BLaER1 treated with 17β-estradiol and CSF1 and Interleukin-3, amounts not matched to agents 10 nM and 100 nM (cell line): ENCODE measurements around the gene PLD1.

Experiments
- H3K27ac ChIP-seq, 11 experiments: shearing (Covaris generic); formaldehyde crosslinking; 2 replicates each; pipeline ENCODE4 v1.8.1; 2022
- H3K27me3 ChIP-seq, 11 experiments: shearing (Covaris generic); formaldehyde crosslinking; 2 replicates each; pipeline ENCODE4 v1.8.1; 2022
- H3K36me3 ChIP-seq, 11 experiments: shearing (Covaris generic); formaldehyde crosslinking; 2 replicates each; pipeline ENCODE4 v1.8.1; 2022
- H3K4me1 ChIP-seq, 10 experiments: shearing (Covaris generic); formaldehyde crosslinking; 2 replicates each; pipeline ENCODE4 v1.8.1; 2022
- H3K4me2 ChIP-seq, 11 experiments: shearing (Covaris generic); formaldehyde crosslinking; 2 replicates each; pipeline ENCODE4 v1.8.1; 2022
- H3K4me3 ChIP-seq, 10 experiments: shearing (Covaris generic); formaldehyde crosslinking; 2 replicates each; pipeline ENCODE4 v1.8.1; 2022
- H3K9ac ChIP-seq, 11 experiments: shearing (Covaris generic); formaldehyde crosslinking; 2 replicates each; pipeline ENCODE4 v1.8.1; 2022
- H3K9me3 ChIP-seq, 11 experiments: shearing (Covaris generic); formaldehyde crosslinking; replicated peaks in 1 of 11; 2 replicates each; pipeline ENCODE4 v1.8.1; 2022
- H4K20me1 ChIP-seq, 11 experiments: shearing (Covaris generic); formaldehyde crosslinking; 2 replicates each; pipeline ENCODE4 v1.8.1; 2022
- Cebpa-rat ChIP-seq, 11 experiments: shearing (Covaris generic); IDR thresholded peaks; 2 replicates each; pipeline ENCODE4 v1.8.1; 2022

PLD1 gene

GRCh38 chr3:171840811-171841619, 30.7 kb upstream of the PLD1 start:
- peak overlapping the region; percentile 27 to 74 (median 44) for H3K4me2 ChIP-seq
- no peaks in the 10 kb centered on the region for H3K27me3 ChIP-seq
- peaks cover 0 to 14% (median 7%) of the 10 kb centered on the region in 11 experiments; a peak in 8 of 22 replicates for H3K9me3 ChIP-seq
- H3K36me3 ChIP-seq: no peaks in the 10 kb centered on the region
- H4K20me1 ChIP-seq: no peaks in the 10 kb centered on the region
- H3K27ac ChIP-seq: peak overlapping the region in 3 of 11 experiments; percentile 23 to 45 (median 30); a peak in 4 of 22 replicates
- TF ChIP-seq Cebpa-rat (IDR thresholded peaks at IDR 0.05): no peak
- H3K4me3 ChIP-seq: no peak overlapping the region
- H3K9ac ChIP-seq: peak overlapping the region in 1 of 11 experiments; percentile 4; a peak in 1 of 22 replicates
- peaks cover 40 to 77% (median 49%) of the 10 kb centered on the region in 10 experiments for H3K4me1 ChIP-seq

GRCh38 chr3:171840445-171840810, 30.1 kb upstream of the PLD1 start:
- H3K4me2 ChIP-seq: peak overlapping the region; percentile 23 to 74 (median 44)

GRCh38 chr3:171839270-171839669, 29.0 kb upstream of the PLD1 start:
- Histone ChIP-seq H3K4me2 (peak overlapping the region in 9 of 11 experiments; percentile 58 to 80 (median 76); a peak in 13 of 22 replicates), H3K27ac (no peak overlapping the region), H3K9me3 (peaks cover 0 to 6% (median 4%) of the 10 kb centered on the region in 11 experiments; a peak in 8 of 22 replicates), H4K20me1 (no peaks in the 10 kb centered on the region), H3K4me1 (peaks cover 40 to 73% (median 47%) of the 10 kb centered on the region in 10 experiments), H3K27me3 (no peaks in the 10 kb centered on the region), H3K9ac (no peak overlapping the region), H3K36me3 (no peaks in the 10 kb centered on the region), H3K4me3 (no peak overlapping the region)
- no peak for TF ChIP-seq Cebpa-rat (IDR thresholded peaks at IDR 0.05)

More at GRCh38 chr3:171840445-171840810, 30.1 kb upstream of the PLD1 start:
- Histone ChIP-seq H3K4me3 (no peak overlapping the region), H3K36me3 (no peaks in the 10 kb centered on the region), H3K9me3 (peaks cover 0 to 12% (median 7%) of the 10 kb centered on the region in 11 experiments; a peak in 8 of 22 replicates), H3K27ac (peak overlapping the region in 3 of 11 experiments; percentile 23 to 45 (median 30); a peak in 2 of 22 replicates), H4K20me1 (no peaks in the 10 kb centered on the region), H3K27me3 (no peaks in the 10 kb centered on the region), H3K9ac (0 out of 22 replicates have a peak overlapping the region, but pooled peaks of 1 of the 11 experiments have one; percentile 4), H3K4me1 (peaks cover 36 to 71% (median 47%) of the 10 kb centered on the region in 10 experiments)
- no peak for TF ChIP-seq Cebpa-rat (IDR thresholded peaks at IDR 0.05)

GRCh38 chr3:171838218-171838720, 28.0 kb upstream of the PLD1 start:
- Histone ChIP-seq H3K36me3 (no peaks in the 10 kb centered on the region), H3K4me1 (peaks cover 43 to 80% (median 51%) of the 10 kb centered on the region in 10 experiments), H3K4me3 (0 out of 20 replicates have a peak overlapping the region, but pooled peaks of 1 of the 10 experiments have one; percentile 5), H3K9me3 (no peaks in the 10 kb centered on the region; a peak in 1 of 22 replicates), H3K9ac (no peak overlapping the region; a peak in 1 of 22 replicates), H3K4me2 (peak overlapping the region; percentile 58 to 80 (median 76)), H4K20me1 (no peaks in the 10 kb centered on the region), H3K27me3 (no peaks in the 10 kb centered on the region), H3K27ac (peak overlapping the region in 4 of 11 experiments; percentile 9 to 47 (median 30); a peak in 7 of 22 replicates)
- TF ChIP-seq Cebpa-rat (IDR thresholded peaks at IDR 0.05): no peak

- H3K4me3 ChIP-seq: no peak overlapping the region
- H4K20me1 ChIP-seq: no peaks in the 10 kb centered on the region
- H3K9ac ChIP-seq: no peak overlapping the region
- peak overlapping the region in 2 of 11 experiments; percentile 9 to 42; a peak in 4 of 22 replicates for H3K27ac ChIP-seq
- peak overlapping the region; percentile 58 to 80 (median 76); a peak in 18 of 22 replicates for H3K4me2 ChIP-seq
- H3K36me3 ChIP-seq: no peaks in the 10 kb centered on the region
- H3K9me3 ChIP-seq: no peaks in the 10 kb centered on the region
- TF ChIP-seq Cebpa-rat (IDR thresholded peaks at IDR 0.05): no peak
- H3K4me1 ChIP-seq: peaks cover 43 to 74% (median 50%) of the 10 kb centered on the region in 10 experiments
- no peaks in the 10 kb centered on the region for H3K27me3 ChIP-seq
These were observed 27.4 kb upstream of the PLD1 start for GRCh38 chr3:171837698-171838097.

GRCh38 chr3:171836855-171837254, 26.6 kb upstream of the PLD1 start:
- Histone ChIP-seq H3K36me3 (no peaks in the 10 kb centered on the region), H3K27ac (no peak overlapping the region), H3K27me3 (no peaks in the 10 kb centered on the region), H4K20me1 (no peaks in the 10 kb centered on the region), H3K4me1 (peaks cover 39 to 73% (median 48%) of the 10 kb centered on the region in 10 experiments), H3K9me3 (no peaks in the 10 kb centered on the region), H3K4me2 (peak overlapping the region in 4 of 11 experiments; percentile 2 to 72 (median 36); a peak in 4 of 22 replicates), H3K9ac (no peak overlapping the region), H3K4me3 (no peak overlapping the region)
- TF ChIP-seq Cebpa-rat (IDR thresholded peaks at IDR 0.05): no peak

- peak overlapping the region in 1 of 11 experiments; percentile 40; a peak in 1 of 22 replicates for H3K9ac ChIP-seq
- H4K20me1 ChIP-seq: no peaks in the 10 kb centered on the region
- no peaks in the 10 kb centered on the region for H3K36me3 ChIP-seq
- H3K27me3 ChIP-seq: no peaks in the 10 kb centered on the region
- peak overlapping the region in 4 of 11 experiments; percentile 18 to 72 (median 54); a peak in 8 of 22 replicates for H3K4me2 ChIP-seq
- H3K4me3 ChIP-seq: no peak overlapping the region
- H3K27ac ChIP-seq: peak overlapping the region in 4 of 11 experiments; percentile 40 to 66 (median 58); a peak in 6 of 22 replicates
- TF ChIP-seq Cebpa-rat (IDR thresholded peaks at IDR 0.05): no peak
- peaks cover 27 to 64% (median 36%) of the 10 kb centered on the region in 10 experiments for H3K4me1 ChIP-seq
- no peaks in the 10 kb centered on the region for H3K9me3 ChIP-seq
These were observed 25.3 kb upstream of the PLD1 start for GRCh38 chr3:171835613-171836012.

GRCh38 chr3:171835116-171835515, 24.8 kb upstream of the PLD1 start:
- Histone ChIP-seq H3K4me2 (peak overlapping the region in 4 of 11 experiments; percentile 18 to 72 (median 54); a peak in 8 of 22 replicates), H3K9me3 (no peaks in the 10 kb centered on the region), H3K27ac (peak overlapping the region in 4 of 11 experiments; percentile 40 to 66 (median 58); a peak in 6 of 22 replicates), H3K9ac (peak overlapping the region in 2 of 11 experiments; percentile 39 to 40; a peak in 2 of 22 replicates), H4K20me1 (no peaks in the 10 kb centered on the region), H3K4me1 (peaks cover 24 to 66% (median 35%) of the 10 kb centered on the region in 10 experiments), H3K27me3 (no peaks in the 10 kb centered on the region), H3K36me3 (no peaks in the 10 kb centered on the region), H3K4me3 (no peak overlapping the region)
- TF ChIP-seq Cebpa-rat (IDR thresholded peaks at IDR 0.05): no peak

GRCh38 chr3:171834461-171834801, 24.1 kb upstream of the PLD1 start:
- H3K27ac ChIP-seq: peak overlapping the region in 5 of 11 experiments; percentile 5 to 66 (median 58); a peak in 7 of 22 replicates
- peak overlapping the region in 7 of 11 experiments; percentile 8 to 72 (median 23); a peak in 11 of 22 replicates for H3K4me2 ChIP-seq
- no peak for TF ChIP-seq Cebpa-rat (IDR thresholded peaks at IDR 0.05)
- H3K4me3 ChIP-seq: no peak overlapping the region
- H3K36me3 ChIP-seq: no peaks in the 10 kb centered on the region
- peak overlapping the region in 1 of 11 experiments; percentile 39; a peak in 2 of 22 replicates for H3K9ac ChIP-seq
- peaks cover 31 to 72% (median 42%) of the 10 kb centered on the region in 10 experiments for H3K4me1 ChIP-seq
- H4K20me1 ChIP-seq: no peaks in the 10 kb centered on the region
- H3K9me3 ChIP-seq: no peaks in the 10 kb centered on the region
- H3K27me3 ChIP-seq: no peaks in the 10 kb centered on the region
